HEK293T (cell line): ENCODE results near the gene MVB12B.
A peak's percentile ranks its signal among the peaks of the same experiment; 100 is the strongest.

Experiments
- CTCF ChIA-PET: fragments of 350-600 bp; formaldehyde crosslinking; extraction: SDS; loops from one replicate; lab custom pipeline; 2021; ENCODE audit warnings: antibody characterized with exemption, inconsistent platforms; lab: Yijun Ruan, JAX
- POLR2A ChIA-PET: fragments of 350-600 bp; formaldehyde crosslinking; extraction: SDS; loops from one replicate; lab custom pipeline; 2020; ENCODE audit warnings: antibody characterized with exemption, inconsistent platforms; lab: Yijun Ruan, JAX
- DNase-seq: peaks from one replicate; pipeline ENCODE4 v3.0.0; 2012; ENCODE audit warnings: mixed read lengths; ENCODE audit errors: extremely low spot score
- ARNT ChIP-seq: fragments of 450-650 bp; IDR thresholded peaks from 2 replicates; pipeline ENCODE4 v1.6.1; 2017; ENCODE audit warnings: mild to moderate bottlenecking
- BHLHE40 ChIP-seq: fragments of 450-650 bp; IDR thresholded peaks from 2 replicates; pipeline ENCODE4 v1.6.1; 2016; ENCODE audit warnings: mild to moderate bottlenecking, moderate library complexity, borderline replicate concordance
- CTBP1 ChIP-seq: fragments of 450-650 bp; IDR thresholded peaks from 2 replicates; pipeline ENCODE4 v1.6.1; 2016; ENCODE audit warnings: borderline replicate concordance
- ELF4 ChIP-seq: fragments of 450-650 bp; IDR thresholded peaks from 2 replicates; pipeline ENCODE4 v1.6.1; 2017; ENCODE audit warnings: antibody characterized with exemption
- FOXA1 ChIP-seq: fragments of 450-650 bp; IDR thresholded peaks from 2 replicates; pipeline ENCODE4 v1.6.1; 2016; ENCODE audit warnings: mild to moderate bottlenecking
- FOXK2 ChIP-seq: fragments of 450-650 bp; IDR thresholded peaks from 2 replicates; pipeline ENCODE4 v1.6.1; 2016; ENCODE audit warnings: mild to moderate bottlenecking
- FOXM1 ChIP-seq: fragments of 450-650 bp; IDR thresholded peaks from 2 replicates; pipeline ENCODE4 v1.6.1; 2017; ENCODE audit warnings: mild to moderate bottlenecking, borderline replicate concordance
- HDGF ChIP-seq: fragments of 450-650 bp; IDR thresholded peaks from 2 replicates; pipeline ENCODE4 v1.6.1; 2017; ENCODE audit warnings: antibody characterized with exemption, borderline replicate concordance
- L3MBTL2 ChIP-seq: fragments of 450-650 bp; conservative IDR thresholded peaks from 2 replicates; pipeline ENCODE4 v1.6.1; 2016; ENCODE audit warnings: mild to moderate bottlenecking
- LEF1 ChIP-seq: fragments of 450-650 bp; IDR thresholded peaks from 2 replicates; pipeline ENCODE4 v1.6.1; 2017; ENCODE audit warnings: mild to moderate bottlenecking, borderline replicate concordance
- NFRKB ChIP-seq: fragments of 450-650 bp; IDR thresholded peaks from 2 replicates; pipeline ENCODE4 v1.6.1; 2016; ENCODE audit warnings: mild to moderate bottlenecking, moderate library complexity
- PKNOX1 ChIP-seq: fragments of 450-650 bp; IDR thresholded peaks from 2 replicates; pipeline ENCODE4 v1.6.1; 2016
- SP1 ChIP-seq: fragments of 450-650 bp; IDR thresholded peaks from 2 replicates; pipeline ENCODE4 v1.6.1; 2017
- SUZ12 ChIP-seq: fragments of 450-650 bp; IDR thresholded peaks from 2 replicates; pipeline ENCODE4 v1.6.1; 2016; ENCODE audit warnings: mild to moderate bottlenecking
- TARDBP ChIP-seq: fragments of 450-650 bp; IDR thresholded peaks from 2 replicates; pipeline ENCODE4 v1.6.1; 2016
- ZNF384 ChIP-seq: fragments of 450-650 bp; IDR thresholded peaks from 2 replicates; pipeline ENCODE4 v1.6.1; 2016

The MVB12B gene

GRCh38 chr9:126513159-126514036 lies 186.8 kb downstream of the MVB12B start:
- ChIA-PET POLR2A (interaction anchor here (1.0 to 1.1 kb wide), 2 partner anchors 38 to 100 kb away, joined by 3 to 4 read pairs; partner anchors contain the start of gene LMX1B), CTCF (interaction anchor here (0.6 to 1.0 kb wide), 2 partner anchors 11 to 354 kb away, joined by 3 to 4 read pairs; no protein-coding TSS in a partner anchor)
- no peak for TF ChIP-seq CTBP1
- no peak for TF ChIP-seq L3MBTL2
- TF ChIP-seq PKNOX1: no peak
- TF ChIP-seq HDGF: no peak
- TF ChIP-seq FOXK2: no peak
- no peak for TF ChIP-seq NFRKB
- DNase-seq: no peak

- CTCF ChIA-PET: interaction anchor here (0.5 to 1.0 kb wide), 5 partner anchors 9 to 353 kb away, joined by 3 to 4 read pairs (median 3); no protein-coding TSS in a partner anchor
- POLR2A ChIA-PET: interaction anchor here (1.0 to 1.1 kb wide), 2 partner anchors 37 to 99 kb away, joined by 3 to 4 read pairs; partner anchors contain the start of gene LMX1B
- peak; percentile 59; the same call in 1 of the 2 replicates for TF ChIP-seq L3MBTL2
- TF ChIP-seq FOXM1: no peak
- DNase-seq: peak; percentile 84
These were observed 187.6 kb downstream of the MVB12B start for GRCh38 chr9:126514037-126514821.

GRCh38 chr9:126515001-126515872 lies 188.6 kb downstream of the MVB12B start:
- ChIA-PET POLR2A (no interaction called here), CTCF (interaction anchor here (0.9 to 1.5 kb wide), 2 partner anchors 42 to 191 kb away, joined by 3 to 4 read pairs; no protein-coding TSS in a partner anchor)
- TF ChIP-seq FOXA1 (no peak), TARDBP (no peak), CTBP1 (no peak), ELF4 (no peak), L3MBTL2 (no peak), HDGF (no peak), ZNF384 (no peak), PKNOX1 (no peak), SUZ12 (no peak)
- no peak for DNase-seq

GRCh38 chr9:126515873-126516505 lies 189.4 kb downstream of the MVB12B start:
- DNase-seq: no peak
- ChIA-PET CTCF (interaction anchor here (0.9 to 1.5 kb wide), 2 partner anchors 42 to 190 kb away, joined by 3 to 4 read pairs; no protein-coding TSS in a partner anchor), POLR2A (no interaction called here)
- TF ChIP-seq NFRKB (no peak), FOXK2 (no peak), ARNT (no peak), FOXA1 (no peak), CTBP1 (no peak), PKNOX1 (no peak), LEF1 (no peak)

- no peak for TF ChIP-seq SP1
- TF ChIP-seq TARDBP: no peak
- no peak for TF ChIP-seq HDGF
- TF ChIP-seq ELF4: no peak
- no peak for TF ChIP-seq L3MBTL2
- TF ChIP-seq ARNT: no peak
- TF ChIP-seq BHLHE40: no peak
- TF ChIP-seq PKNOX1: no peak
- no peak for TF ChIP-seq SUZ12
- TF ChIP-seq FOXM1: no peak
- no peak for TF ChIP-seq ZNF384
- TF ChIP-seq LEF1: no peak
- no peak for TF ChIP-seq FOXK2
- TF ChIP-seq NFRKB: no peak
- TF ChIP-seq CTBP1: no peak
- no peak for DNase-seq
- POLR2A ChIA-PET: no interaction called here
- CTCF ChIA-PET: interaction anchor here (1.1 to 1.5 kb wide), 2 partner anchors 17 to 190 kb away, joined by 4 read pairs; no protein-coding TSS in a partner anchor
These were observed 189.9 kb downstream of the MVB12B start for GRCh38 chr9:126516561-126516935.
